HEK293 (cell line): Measurements from ENCODE around the gene SPTBN2.

Experiments used
- CTCF ChIA-PET: fragments of 350-600 bp; formaldehyde crosslinking; extraction: SDS; loops from one replicate; lab custom pipeline; 2021; ENCODE audit warnings: antibody characterized with exemption; lab: Yijun Ruan, JAX
- POLR2A ChIA-PET: fragments of 300-600 bp; formaldehyde crosslinking; extraction: SDS; loops from one replicate; lab custom pipeline; 2020; ENCODE audit warnings: antibody characterized with exemption, inconsistent platforms; lab: Yijun Ruan, JAX
- H3K27ac ChIP-seq: fragments of 200-500 bp; sonication (Bioruptor generic); 2 replicates; pipeline ENCODE4 v1.5.1; 2014; ENCODE audit warnings: low read depth, low read length, control low read depth, inconsistent platforms; ENCODE audit errors: extremely low read depth
- H3K36me3 ChIP-seq, 2 experiments: fragments of 200-500 bp in 1 of 2; sonication (Bioruptor generic) in 1 of 2; 1 replicate in 1 of 2; 2 replicates in 1 of 2; pipeline ENCODE4 v1.5.1; 2014 to 2017; ENCODE audit warnings: inconsistent platforms in 2 of 2, low read length in 2 of 2; ENCODE audit not compliant: control insufficient read depth in 2 of 2, insufficient read depth in 1 of 2
- H3K4me1 ChIP-seq: fragments of 200-500 bp; sonication (Bioruptor generic); 2 replicates; pipeline ENCODE4 v1.5.1; 2014; ENCODE audit warnings: mild to moderate bottlenecking, low read length, inconsistent platforms; ENCODE audit not compliant: control insufficient read depth, insufficient read depth
- H3K4me3 ChIP-seq: 2 replicates; pipeline ENCODE4 v1.5.1; 2011; ENCODE audit warnings: low read depth, mild to moderate bottlenecking, control low read depth, low read length, moderate library complexity
- H3K9me3 ChIP-seq: fragments of 200-500 bp; sonication (Bioruptor generic); 2 replicates; pipeline ENCODE4 v1.5.1; 2014; ENCODE audit warnings: low read depth, low read length, inconsistent platforms; ENCODE audit not compliant: control insufficient read depth, insufficient read depth
- FEZF1 ChIP-seq: fragments of 450-650 bp; formaldehyde crosslinking; IDR thresholded peaks from 2 replicates; pipeline ENCODE4 v1.5.1; 2016; ENCODE audit warnings: missing biosample characterization, missing genetic modification characterization
- HOXA7 ChIP-seq: sonication (generic); formaldehyde crosslinking; IDR thresholded peaks from 2 replicates; pipeline ENCODE4 v1.8.1; 2022; ENCODE audit warnings: missing genetic modification reagents, borderline replicate concordance
- HOXC10 ChIP-seq: sonication (generic); formaldehyde crosslinking; IDR thresholded peaks from 2 replicates; pipeline ENCODE4 v1.8.1; 2023; ENCODE audit warnings: mild to moderate bottlenecking, missing genetic modification reagents
- OSR2 ChIP-seq: fragments of 450-650 bp; formaldehyde crosslinking; IDR thresholded peaks from 2 replicates; pipeline ENCODE4 v1.5.1; 2016; ENCODE audit warnings: missing biosample characterization, missing genetic modification characterization
- OVOL3 ChIP-seq: fragments of 450-650 bp; formaldehyde crosslinking; IDR thresholded peaks from 2 replicates; pipeline ENCODE4 v1.5.1; 2016; ENCODE audit warnings: missing biosample characterization, missing genetic modification characterization
- ZBTB17 ChIP-seq: fragments of 450-650 bp; formaldehyde crosslinking; IDR thresholded peaks from 2 replicates; pipeline ENCODE4 v1.5.1; 2016; ENCODE audit warnings: missing biosample characterization, missing genetic modification characterization
- ZBTB8A ChIP-seq: fragments of 450-650 bp; formaldehyde crosslinking; IDR thresholded peaks from 2 replicates; pipeline ENCODE4 v1.5.1; 2016; ENCODE audit warnings: missing biosample characterization, missing genetic modification characterization
- ZNF140 ChIP-seq: fragments of 450-650 bp; formaldehyde crosslinking; IDR thresholded peaks from 2 replicates; pipeline ENCODE4 v1.5.1; 2016; ENCODE audit warnings: missing biosample characterization, missing genetic modification characterization
- ZNF157 ChIP-seq: fragments of 450-650 bp; formaldehyde crosslinking; IDR thresholded peaks from 2 replicates; pipeline ENCODE4 v1.5.1; 2016; ENCODE audit warnings: missing biosample characterization, missing genetic modification characterization
- ZNF16 ChIP-seq: fragments of 450-650 bp; formaldehyde crosslinking; IDR thresholded peaks from 2 replicates; pipeline ENCODE4 v1.5.1; 2016; ENCODE audit warnings: low read depth, missing biosample characterization, missing genetic modification characterization
- ZNF2 ChIP-seq: fragments of 450-650 bp; formaldehyde crosslinking; IDR thresholded peaks from 2 replicates; pipeline ENCODE4 v1.5.1; 2016; ENCODE audit warnings: missing biosample characterization, missing genetic modification characterization
- ZNF211 ChIP-seq: fragments of 450-650 bp; formaldehyde crosslinking; IDR thresholded peaks from 2 replicates; pipeline ENCODE4 v1.5.1; 2016; ENCODE audit warnings: low read depth, missing biosample characterization, missing genetic modification characterization
- ZNF324 ChIP-seq: fragments of 450-650 bp; formaldehyde crosslinking; IDR thresholded peaks from 2 replicates; pipeline ENCODE4 v1.5.1; 2016; ENCODE audit warnings: missing biosample characterization, missing genetic modification characterization
- ZNF394 ChIP-seq: fragments of 450-650 bp; formaldehyde crosslinking; IDR thresholded peaks from 2 replicates; pipeline ENCODE4 v1.5.1; 2016; ENCODE audit warnings: missing biosample characterization, missing genetic modification characterization, mild to moderate bottlenecking, moderate library complexity, borderline replicate concordance
- ZNF521 ChIP-seq: fragments of 450-650 bp; formaldehyde crosslinking; IDR thresholded peaks from 2 replicates; pipeline ENCODE4 v1.5.1; 2017; ENCODE audit warnings: missing biosample characterization, mild to moderate bottlenecking, missing genetic modification characterization
- ZNF561 ChIP-seq: fragments of 450-650 bp; IDR thresholded peaks from 2 replicates; pipeline ENCODE4 v1.5.1; 2018; ENCODE audit warnings: missing biosample characterization, missing genetic modification characterization, borderline replicate concordance
- ZNF571 ChIP-seq: fragments of 450-650 bp; formaldehyde crosslinking; IDR thresholded peaks from 2 replicates; pipeline ENCODE4 v1.5.0; 2017; ENCODE audit warnings: missing biosample characterization, missing genetic modification characterization
- ZNF670 ChIP-seq: fragments of 450-650 bp; formaldehyde crosslinking; IDR thresholded peaks from 2 replicates; pipeline ENCODE4 v1.5.1; 2016; ENCODE audit warnings: missing biosample characterization, missing genetic modification characterization, low read depth
- ZNF701 ChIP-seq: fragments of 450-650 bp; formaldehyde crosslinking; IDR thresholded peaks from 2 replicates; pipeline ENCODE4 v1.5.1; 2016; ENCODE audit warnings: missing biosample characterization, missing genetic modification characterization
- ZNF843 ChIP-seq: fragments of 450-650 bp; formaldehyde crosslinking; IDR thresholded peaks from 2 replicates; pipeline ENCODE4 v1.5.1; 2016; ENCODE audit warnings: missing biosample characterization, missing genetic modification characterization
- ZSCAN23 ChIP-seq: fragments of 450-650 bp; formaldehyde crosslinking; IDR thresholded peaks from 2 replicates; pipeline ENCODE4 v1.5.1; 2016; ENCODE audit warnings: missing biosample characterization, missing genetic modification characterization
- ZXDB ChIP-seq: fragments of 450-650 bp; formaldehyde crosslinking; IDR thresholded peaks from 2 replicates; pipeline ENCODE4 v1.5.1; 2016; ENCODE audit warnings: missing biosample characterization, missing genetic modification characterization
- TF ChIP-seq, protein P1 (sequence below): fragments of 450-650 bp; formaldehyde crosslinking; IDR thresholded peaks from 2 replicates; pipeline ENCODE4 v1.5.1; 2016; ENCODE audit warnings: missing biosample characterization, missing genetic modification characterization
- TF ChIP-seq, protein P2 (sequence below): fragments of 450-650 bp; formaldehyde crosslinking; IDR thresholded peaks from 2 replicates; pipeline ENCODE4; 2016; ENCODE audit warnings: missing biosample characterization, missing genetic modification characterization
- TF ChIP-seq, protein P3 (sequence below): fragments of 450-650 bp; formaldehyde crosslinking; IDR thresholded peaks from 2 replicates; pipeline ENCODE4 v1.5.1; 2017; ENCODE audit warnings: missing biosample characterization, missing genetic modification characterization

SPTBN2 gene

DNA sequence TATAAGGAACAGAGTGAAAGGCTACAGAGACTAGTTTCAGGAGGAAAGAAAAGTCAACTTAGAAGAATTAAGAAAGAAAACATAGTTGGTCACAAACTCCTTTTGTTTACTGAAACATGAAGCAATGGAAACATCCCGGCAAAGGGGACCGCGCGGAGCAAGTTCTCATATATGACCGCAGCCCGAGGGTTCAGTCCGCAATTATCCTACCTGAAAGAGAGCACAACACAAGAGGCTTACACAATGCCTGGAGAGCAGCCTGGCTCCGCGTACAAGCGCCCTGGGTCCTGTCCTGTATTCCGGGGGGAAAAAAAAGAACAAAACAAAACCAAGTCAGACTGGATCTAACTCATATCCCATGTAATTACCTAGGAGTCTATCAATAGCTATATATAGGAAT, 63.6 kb downstream of the SPTBN2 start:
- CTCF ChIA-PET = no interaction called here
- H3K36me3 ChIP-seq = peaks cover 4 to 77% of the 10 kb centered on the region in 2 experiments
- TF ChIP-seq, protein P1, sequence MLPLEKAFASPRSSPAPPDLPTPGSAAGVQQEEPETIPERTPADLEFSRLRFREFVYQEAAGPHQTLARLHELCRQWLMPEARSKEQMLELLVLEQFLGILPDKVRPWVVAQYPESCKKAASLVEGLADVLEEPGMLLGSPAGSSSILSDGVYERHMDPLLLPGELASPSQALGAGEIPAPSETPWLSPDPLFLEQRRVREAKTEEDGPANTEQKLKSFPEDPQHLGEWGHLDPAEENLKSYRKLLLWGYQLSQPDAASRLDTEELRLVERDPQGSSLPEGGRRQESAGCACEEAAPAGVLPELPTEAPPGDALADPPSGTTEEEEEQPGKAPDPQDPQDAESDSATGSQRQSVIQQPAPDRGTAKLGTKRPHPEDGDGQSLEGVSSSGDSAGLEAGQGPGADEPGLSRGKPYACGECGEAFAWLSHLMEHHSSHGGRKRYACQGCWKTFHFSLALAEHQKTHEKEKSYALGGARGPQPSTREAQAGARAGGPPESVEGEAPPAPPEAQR (tag by site-specific recombination) = no peak
- no peak for TF ChIP-seq ZNF211
- TF ChIP-seq ZNF2 (tag by site-specific recombination) = no peak
- no peak for TF ChIP-seq ZNF670 (tag by site-specific recombination)
- TF ChIP-seq ZNF394 (tag by site-specific recombination) = no peak
- TF ChIP-seq ZNF521 = no peak
- TF ChIP-seq HOXC10 = no peak
- no peak for TF ChIP-seq ZNF157 (tag by site-specific recombination)
- no peak for TF ChIP-seq ZBTB8A (tag by site-specific recombination)
- no peak for TF ChIP-seq ZNF16 (tag by site-specific recombination)
- TF ChIP-seq ZNF324 (tag by site-specific recombination) = no peak
- POLR2A ChIA-PET = no interaction called here
- H3K27ac ChIP-seq = no peak overlapping the region
- H3K9me3 ChIP-seq = no peaks in the 10 kb centered on the region
- H3K4me1 ChIP-seq = no peaks in the 10 kb centered on the region
- no peak overlapping the region for H3K4me3 ChIP-seq

DNA sequence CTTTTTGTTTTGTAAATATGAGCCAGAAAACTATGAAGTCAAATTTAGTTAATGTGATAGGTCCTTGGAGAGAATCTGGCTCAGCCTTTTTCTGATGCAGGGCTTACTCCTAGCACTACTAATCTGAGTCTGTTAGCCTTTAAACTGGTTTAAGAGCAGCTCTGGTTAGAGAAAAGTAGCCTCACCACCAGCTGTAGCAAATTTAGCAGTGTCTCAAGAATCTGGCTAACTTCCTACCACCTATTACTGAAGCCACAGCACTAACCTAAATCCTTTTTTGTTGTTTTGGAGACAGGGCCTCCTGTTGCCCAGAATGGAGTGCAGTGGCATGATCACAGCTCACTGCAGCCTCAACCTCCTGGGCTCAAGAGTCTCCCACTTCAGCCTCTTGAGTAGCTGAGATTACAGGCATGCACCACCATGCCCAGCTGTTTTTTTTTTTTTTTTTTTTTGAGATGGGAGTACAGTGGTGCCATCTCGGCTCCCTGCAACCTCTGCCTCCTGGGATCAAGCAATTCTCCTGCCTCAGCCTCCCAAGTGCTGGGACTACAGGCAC, 65.2 kb downstream of the SPTBN2 start:
- Histone ChIP-seq H3K4me1 (no peaks in the 10 kb centered on the region), H3K4me3 (no peak overlapping the region)
- CTCF ChIA-PET = interaction anchor here (1.2 kb wide), 1 partner anchor 15 kb away, joined by 5 read pairs; no protein-coding TSS in a partner anchor
- TF ChIP-seq HOXA7 (CRISPR knock-in tag) = no peak
- TF ChIP-seq ZNF561 (tag by site-specific recombination) = no peak
- TF ChIP-seq, all 188 proteins: peak for 0
- H3K36me3 ChIP-seq = peaks cover 4 to 70% of the 10 kb centered on the region in 2 experiments
- H3K9me3 ChIP-seq = no peaks in the 10 kb centered on the region
- H3K27ac ChIP-seq = no peak overlapping the region
- POLR2A ChIA-PET = interaction anchor here (0.6 to 1.5 kb wide), 4 partner anchors 9 to 521 kb away, joined by 3 to 5 read pairs (median 3); partner anchors contain the start of gene RBM4B

DNA sequence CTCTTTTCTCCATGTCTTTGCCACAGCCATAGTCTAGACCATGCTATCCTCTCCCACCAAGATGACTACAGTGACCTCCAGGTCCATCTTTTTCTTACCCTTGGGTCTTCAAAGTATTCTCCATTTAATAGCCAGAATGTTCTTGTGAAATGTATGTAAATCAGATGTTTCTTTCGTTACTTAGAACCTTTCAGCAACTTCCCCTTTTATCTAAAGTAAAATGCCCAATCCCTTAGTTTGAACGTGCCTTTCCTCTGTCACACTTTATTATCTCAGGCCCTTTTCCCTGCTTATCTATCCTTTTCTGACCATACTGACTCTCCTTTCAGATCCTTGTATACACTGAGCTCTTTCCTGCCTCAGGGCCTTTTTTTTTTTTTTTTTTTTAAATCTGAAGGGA, 69.3 kb downstream of the SPTBN2 start:
- Histone ChIP-seq H3K4me3 (no peak overlapping the region), H3K27ac (no peak overlapping the region), H3K36me3 (peaks cover 16 to 38% of the 10 kb centered on the region in 2 experiments; a peak in 2 of 3 replicates), H3K4me1 (no peaks in the 10 kb centered on the region), H3K9me3 (no peaks in the 10 kb centered on the region)
- ChIA-PET CTCF (interaction anchor here (0.7 to 0.8 kb wide), 3 partner anchors 19 to 123 kb away, joined by 3 to 4 read pairs (median 3); no protein-coding TSS in a partner anchor), POLR2A (interaction anchor here (0.6 to 2.5 kb wide), 12 partner anchors 10 to 823 kb away, joined by 3 to 14 read pairs (median 4); partner anchors contain the start of genes AIP, CCDC87, CCS and DPP3)
- TF ChIP-seq ZNF571 (tag by site-specific recombination) (no peak), OSR2 (tag by site-specific recombination) (0 out of 2 replicates have a peak, but pooled peaks have one; percentile 13), ZNF843 (tag by site-specific recombination) (0 out of 2 replicates have a peak, but pooled peaks have one; percentile 24), OVOL3 (tag by site-specific recombination) (no peak), ZNF701 (no peak), ZBTB17 (tag by site-specific recombination) (0 out of 2 replicates have a peak, but pooled peaks have one; percentile 26), ZNF140 (tag by site-specific recombination) (no peak), FEZF1 (tag by site-specific recombination) (peak; percentile 47), ZXDB (tag by site-specific recombination) (peak; percentile 64), ZSCAN23 (tag by site-specific recombination) (no peak)
- TF ChIP-seq, protein P2, sequence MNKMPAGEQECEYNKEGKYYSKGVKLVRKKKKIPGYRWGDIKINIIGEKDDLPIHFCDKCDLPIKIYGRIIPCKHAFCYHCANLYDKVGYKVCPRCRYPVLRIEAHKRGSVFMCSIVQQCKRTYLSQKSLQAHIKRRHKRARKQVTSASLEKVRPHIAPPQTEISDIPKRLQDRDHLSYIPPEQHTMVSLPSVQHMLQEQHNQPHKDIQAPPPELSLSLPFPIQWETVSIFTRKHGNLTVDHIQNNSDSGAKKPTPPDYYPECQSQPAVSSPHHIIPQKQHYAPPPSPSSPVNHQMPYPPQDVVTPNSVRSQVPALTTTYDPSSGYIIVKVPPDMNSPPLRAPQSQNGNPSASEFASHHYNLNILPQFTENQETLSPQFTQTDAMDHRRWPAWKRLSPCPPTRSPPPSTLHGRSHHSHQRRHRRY = no peak
- TF ChIP-seq, protein P3, sequence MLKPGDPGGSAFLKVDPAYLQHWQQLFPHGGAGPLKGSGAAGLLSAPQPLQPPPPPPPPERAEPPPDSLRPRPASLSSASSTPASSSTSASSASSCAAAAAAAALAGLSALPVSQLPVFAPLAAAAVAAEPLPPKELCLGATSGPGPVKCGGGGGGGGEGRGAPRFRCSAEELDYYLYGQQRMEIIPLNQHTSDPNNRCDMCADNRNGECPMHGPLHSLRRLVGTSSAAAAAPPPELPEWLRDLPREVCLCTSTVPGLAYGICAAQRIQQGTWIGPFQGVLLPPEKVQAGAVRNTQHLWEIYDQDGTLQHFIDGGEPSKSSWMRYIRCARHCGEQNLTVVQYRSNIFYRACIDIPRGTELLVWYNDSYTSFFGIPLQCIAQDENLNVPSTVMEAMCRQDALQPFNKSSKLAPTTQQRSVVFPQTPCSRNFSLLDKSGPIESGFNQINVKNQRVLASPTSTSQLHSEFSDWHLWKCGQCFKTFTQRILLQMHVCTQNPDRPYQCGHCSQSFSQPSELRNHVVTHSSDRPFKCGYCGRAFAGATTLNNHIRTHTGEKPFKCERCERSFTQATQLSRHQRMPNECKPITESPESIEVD = peak; percentile 31; the same call in 1 of the 2 replicates
- TF ChIP-seq, all 188 proteins: peak for 6
